Measurements from ENCODE around the gene DPP8.

The DPP8 gene

DNA sequence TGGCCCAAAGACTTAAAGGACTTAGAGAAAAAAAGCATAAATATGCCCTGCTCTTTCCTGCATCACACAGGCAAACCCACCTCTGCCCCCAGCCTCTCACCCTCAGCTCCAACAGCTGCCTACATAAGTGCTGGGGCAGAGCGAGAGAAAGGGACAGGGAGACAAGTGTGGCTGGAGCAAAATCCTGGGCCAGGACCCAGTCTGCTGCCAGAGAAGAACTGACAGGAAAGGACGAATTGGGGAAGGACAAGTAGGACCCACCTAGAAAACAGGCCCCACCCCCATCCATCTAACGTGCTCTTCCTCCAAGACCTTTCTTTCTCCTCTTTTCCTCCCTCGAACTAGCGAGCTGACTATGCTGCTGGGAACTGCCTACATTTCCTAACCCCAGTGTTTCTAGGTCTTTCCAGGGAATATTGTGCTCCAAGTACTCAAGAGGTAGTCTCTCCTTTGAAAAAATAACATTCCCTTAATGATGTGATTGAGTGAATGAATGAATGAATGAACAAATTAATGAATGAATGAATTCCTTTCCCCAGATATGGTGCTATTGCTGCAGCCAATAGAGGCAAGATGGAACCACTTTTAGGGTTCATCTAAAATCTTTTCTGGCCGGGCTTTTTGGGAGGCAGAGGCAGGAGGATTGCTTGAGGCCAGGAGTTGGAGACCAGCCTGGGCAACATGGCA is 113.2 kb downstream of the DPP8 start:
- TF ChIP-seq EZH2phosphoT487 (IDR thresholded peaks at IDR 0.05; ENCODE audit: low read depth) (no peak), CTCF (IDR thresholded peaks at IDR 0.05; ENCODE audit: low read depth, low read length) (no peak)
- no peak overlapping the region for H3K27ac ChIP-seq (ENCODE audit: low read length)
- no peak overlapping the region for H3K9ac ChIP-seq (ENCODE audit: low read length)
- H3K27me3 ChIP-seq (ENCODE audit: low read depth, low read length) = peaks cover 44% of the 10 kb centered on the region
- H3K4me2 ChIP-seq (ENCODE audit: low read length) = no peak overlapping the region
- peaks cover 11% of the 10 kb centered on the region for H3K4me1 ChIP-seq (ENCODE audit: low read length)
- H3K4me3 ChIP-seq (ENCODE audit: low read length) = no peak overlapping the region
- H3K79me2 ChIP-seq (ENCODE audit: low read length) = no peaks in the 10 kb centered on the region
- no peaks in the 10 kb centered on the region for H3K36me3 ChIP-seq (replicated peaks; ENCODE audit: low read depth, low read length)
- no peak overlapping the region for H2AFZ ChIP-seq (ENCODE audit: low read depth, low read length)
- H4K20me1 ChIP-seq (ENCODE audit: insufficient read depth, low read length) = no peaks in the 10 kb centered on the region
- H3K9me3 ChIP-seq (ENCODE audit: insufficient read depth, low read length) = no peaks in the 10 kb centered on the region

- no peaks in the 10 kb centered on the region for H3K36me3 ChIP-seq (replicated peaks; ENCODE audit: low read depth, low read length)
- TF ChIP-seq CTCF (IDR thresholded peaks at IDR 0.05; ENCODE audit: low read depth, low read length) (no peak), EZH2phosphoT487 (IDR thresholded peaks at IDR 0.05; ENCODE audit: low read depth) (no peak)
- no peaks in the 10 kb centered on the region for H4K20me1 ChIP-seq (ENCODE audit: insufficient read depth, low read length)
- H3K4me2 ChIP-seq (ENCODE audit: low read length) = no peak overlapping the region
- H3K27ac ChIP-seq (ENCODE audit: low read length) = no peak overlapping the region
- peaks cover 5% of the 10 kb centered on the region for H3K4me1 ChIP-seq (ENCODE audit: low read length)
- no peaks in the 10 kb centered on the region for H3K79me2 ChIP-seq (ENCODE audit: low read length)
- H3K4me3 ChIP-seq (ENCODE audit: low read length) = no peak overlapping the region
- H3K27me3 ChIP-seq (ENCODE audit: low read depth, low read length) = peaks cover 39% of the 10 kb centered on the region
- no peak overlapping the region for H3K9ac ChIP-seq (ENCODE audit: low read length)
- H3K9me3 ChIP-seq (ENCODE audit: insufficient read depth, low read length) = no peaks in the 10 kb centered on the region
- no peak overlapping the region for H2AFZ ChIP-seq (ENCODE audit: low read depth, low read length)
Observed at GRCh38 chr15:65402961-65403360, 114.5 kb downstream of the DPP8 start.

- TF ChIP-seq CTCF (IDR thresholded peaks at IDR 0.05; ENCODE audit: low read depth, low read length) = no peak
- TF ChIP-seq EZH2phosphoT487 (IDR thresholded peaks at IDR 0.05; ENCODE audit: low read depth) = no peak
- H3K4me3 ChIP-seq (ENCODE audit: low read length) = no peak overlapping the region
- no peak overlapping the region for H3K9ac ChIP-seq (ENCODE audit: low read length)
- H3K27me3 ChIP-seq (ENCODE audit: low read depth, low read length) = peaks cover 43% of the 10 kb centered on the region
- no peaks in the 10 kb centered on the region for H3K36me3 ChIP-seq (replicated peaks; ENCODE audit: low read depth, low read length)
- no peak overlapping the region for H2AFZ ChIP-seq (ENCODE audit: low read depth, low read length)
- H3K27ac ChIP-seq (ENCODE audit: low read length) = no peak overlapping the region
- H3K9me3 ChIP-seq (ENCODE audit: insufficient read depth, low read length) = no peaks in the 10 kb centered on the region
- peaks cover 5% of the 10 kb centered on the region for H3K4me1 ChIP-seq (ENCODE audit: low read length)
- H4K20me1 ChIP-seq (ENCODE audit: insufficient read depth, low read length) = no peaks in the 10 kb centered on the region
- no peaks in the 10 kb centered on the region for H3K79me2 ChIP-seq (ENCODE audit: low read length)
- no peak overlapping the region; the same call in 1 of the 2 replicates for H3K4me2 ChIP-seq (ENCODE audit: low read length)
Observed at GRCh38 chr15:65401611-65402240, 115.8 kb downstream of the DPP8 start.

DNA sequence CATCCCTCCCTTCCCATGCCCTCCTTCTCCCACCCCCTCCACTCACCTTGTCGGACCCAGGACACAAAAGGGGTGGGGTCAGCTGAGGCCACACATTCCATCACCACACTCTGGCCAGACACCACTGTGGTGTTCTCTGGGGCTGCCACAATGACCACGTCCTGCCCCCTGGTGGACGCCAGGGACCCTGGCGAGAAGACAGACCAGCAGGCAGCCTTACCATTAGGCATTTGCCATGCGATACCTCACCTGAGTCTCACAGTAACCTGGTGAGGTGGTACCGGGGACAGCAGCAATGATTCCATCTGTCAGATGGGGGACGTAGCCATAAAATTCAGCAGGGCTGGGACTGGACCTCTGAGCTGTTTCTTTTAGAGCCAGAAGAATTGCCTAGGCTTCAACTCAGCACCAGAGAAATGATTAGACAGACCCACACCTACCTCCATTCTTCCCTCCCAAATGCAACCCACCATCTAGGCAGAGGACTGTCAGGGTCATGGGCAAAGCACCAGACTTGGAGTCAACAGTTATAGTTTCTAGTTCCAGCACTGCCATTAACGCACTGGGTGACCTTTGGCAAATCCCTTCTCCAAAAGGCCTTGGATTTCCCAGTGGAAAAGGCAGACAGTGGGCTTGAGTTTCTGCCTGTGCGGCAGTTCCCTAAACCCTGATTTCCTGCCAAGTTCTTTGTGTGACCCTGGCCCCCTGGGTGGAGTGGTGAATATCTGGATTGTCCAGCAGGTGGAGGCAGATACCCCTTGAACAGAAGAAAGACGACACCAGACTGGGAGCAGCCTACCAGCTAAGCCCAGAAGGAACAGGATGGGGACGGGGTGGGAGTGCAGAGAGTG is 116.5 kb downstream of the DPP8 start:
- H3K9me3 ChIP-seq (ENCODE audit: insufficient read depth, low read length) = no peaks in the 10 kb centered on the region
- no peaks in the 10 kb centered on the region for H3K79me2 ChIP-seq (ENCODE audit: low read length)
- peaks cover 40% of the 10 kb centered on the region for H3K27me3 ChIP-seq (ENCODE audit: low read depth, low read length)
- no peak overlapping the region for H3K27ac ChIP-seq (ENCODE audit: low read length)
- 0 out of 2 replicates have a peak overlapping the region, but pooled peaks have one; percentile 25 for H2AFZ ChIP-seq (ENCODE audit: low read depth, low read length)
- H4K20me1 ChIP-seq (ENCODE audit: insufficient read depth, low read length) = no peaks in the 10 kb centered on the region
- H3K4me3 ChIP-seq (ENCODE audit: low read length) = no peak overlapping the region
- H3K4me1 ChIP-seq (ENCODE audit: low read length) = peaks cover 5% of the 10 kb centered on the region
- peak; percentile 84 for TF ChIP-seq CTCF (IDR thresholded peaks at IDR 0.05; ENCODE audit: low read depth, low read length)
- TF ChIP-seq EZH2phosphoT487 (IDR thresholded peaks at IDR 0.05; ENCODE audit: low read depth) = no peak
- H3K4me2 ChIP-seq (ENCODE audit: low read length) = peak overlapping the region; percentile 15
- H3K9ac ChIP-seq (ENCODE audit: low read length) = no peak overlapping the region
- H3K36me3 ChIP-seq (replicated peaks; ENCODE audit: low read depth, low read length) = no peaks in the 10 kb centered on the region
